DMS53 (cell line): ENCODE data around the gene SLC5A3.
A peak's percentile ranks its signal among the peaks of the same experiment; 100 is the strongest.

Experiments used
- DNase-seq: peaks from one replicate; lab custom pipeline; 2025; lab: John Stamatoyannopoulos, UW

Gene SLC5A3

GRCh38 chr21:34073032-34073748 is at the start of gene SLC5A3, which contains the start of gene MRPS6:
Gene SLC5A3 (plus strand): TSS chr21:34073578. CDS start chr21:34095199, 21,621 bp downstream.
Gene MRPS6 (plus strand): TSS chr21:34073578. CDS start chr21:34073701, 123 bp downstream.
- DNase-seq = peak; percentile 93

- peak; percentile 4 for DNase-seq
Measured at GRCh38 chr21:34023691-34024373, 49.5 kb upstream of the SLC5A3 start.

- no peak for DNase-seq
Measured at GRCh38 chr21:34024374-34024693, 49.0 kb upstream of the SLC5A3 start.

DNA sequence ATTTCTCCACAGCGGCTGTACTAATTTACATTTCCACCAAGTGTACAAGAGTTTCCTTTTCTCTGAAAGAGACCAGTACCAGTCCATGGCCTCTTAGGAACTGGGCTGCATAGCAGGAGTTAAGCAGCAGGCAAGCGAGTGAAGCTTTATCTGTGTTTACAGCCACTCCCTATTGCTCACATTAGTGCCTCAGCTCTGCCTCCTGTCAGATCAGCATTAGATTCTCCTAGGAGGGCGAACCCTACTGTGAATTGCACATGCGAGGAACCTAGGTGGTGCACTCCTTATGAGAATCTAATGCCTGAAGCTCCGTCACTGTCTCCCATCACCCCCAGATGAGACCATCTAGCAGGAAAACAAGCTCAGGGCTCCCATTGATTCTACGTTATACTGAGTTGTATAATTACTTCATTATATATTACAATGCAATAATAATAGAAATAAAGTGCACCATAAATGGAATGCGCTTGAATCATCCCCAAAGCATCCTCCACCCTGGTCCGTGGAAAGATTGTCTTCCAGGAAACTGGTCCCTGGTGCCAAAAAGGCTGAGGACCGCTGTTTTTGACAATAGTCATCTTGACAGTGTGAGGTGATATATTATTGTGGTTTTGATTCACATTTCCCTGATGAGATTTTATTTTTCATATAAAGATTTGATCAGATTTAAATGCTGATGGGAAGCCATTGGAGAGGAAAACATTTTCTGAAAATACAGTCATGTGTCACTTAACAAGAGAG is 45.5 kb upstream of the SLC5A3 start:
- DNase-seq = no peak

- peak; percentile 79 for DNase-seq
Measured at GRCh38 chr21:34029743-34030528, 43.4 kb upstream of the SLC5A3 start.

GRCh38 chr21:34031835-34032370 is 41.5 kb upstream of the SLC5A3 start:
- no peak for DNase-seq

GRCh38 chr21:34034369-34035014 is 38.9 kb upstream of the SLC5A3 start:
- DNase-seq = no peak

DNA sequence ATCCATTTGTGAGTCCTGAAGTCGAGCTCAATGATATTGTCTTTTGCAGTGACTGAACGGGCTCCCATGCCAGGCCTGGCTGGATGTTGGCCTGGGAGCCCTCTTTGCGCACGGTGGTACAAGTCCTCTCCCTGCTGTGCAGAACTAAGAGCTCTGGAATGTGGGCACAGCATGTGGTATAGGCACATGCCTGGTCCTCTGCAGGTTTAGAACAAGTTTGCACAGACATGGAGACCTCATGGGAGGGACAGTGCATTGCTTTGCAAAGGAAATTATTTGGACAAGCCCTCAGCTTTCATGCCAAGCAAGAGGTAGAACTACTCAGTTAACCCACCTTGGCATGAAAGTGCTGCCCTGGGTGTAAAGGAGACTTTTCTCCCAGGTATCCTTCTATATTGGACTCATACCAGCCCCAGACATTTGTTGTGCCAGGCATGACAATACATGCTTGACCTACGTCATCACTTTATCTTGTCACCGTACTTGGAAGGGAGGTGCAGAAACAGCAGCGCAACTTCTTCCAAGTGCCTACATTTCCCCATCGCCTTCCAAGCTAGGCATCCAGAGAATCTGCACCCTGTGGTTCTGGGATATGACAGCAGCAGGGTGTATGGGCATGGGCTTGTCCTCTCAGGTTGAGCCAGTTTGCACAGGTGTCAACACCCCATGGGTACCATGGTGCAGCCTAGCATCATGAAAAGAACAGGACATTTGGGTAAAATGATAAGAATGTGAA is 37.6 kb upstream of the SLC5A3 start:
- DNase-seq = no peak

DNA sequence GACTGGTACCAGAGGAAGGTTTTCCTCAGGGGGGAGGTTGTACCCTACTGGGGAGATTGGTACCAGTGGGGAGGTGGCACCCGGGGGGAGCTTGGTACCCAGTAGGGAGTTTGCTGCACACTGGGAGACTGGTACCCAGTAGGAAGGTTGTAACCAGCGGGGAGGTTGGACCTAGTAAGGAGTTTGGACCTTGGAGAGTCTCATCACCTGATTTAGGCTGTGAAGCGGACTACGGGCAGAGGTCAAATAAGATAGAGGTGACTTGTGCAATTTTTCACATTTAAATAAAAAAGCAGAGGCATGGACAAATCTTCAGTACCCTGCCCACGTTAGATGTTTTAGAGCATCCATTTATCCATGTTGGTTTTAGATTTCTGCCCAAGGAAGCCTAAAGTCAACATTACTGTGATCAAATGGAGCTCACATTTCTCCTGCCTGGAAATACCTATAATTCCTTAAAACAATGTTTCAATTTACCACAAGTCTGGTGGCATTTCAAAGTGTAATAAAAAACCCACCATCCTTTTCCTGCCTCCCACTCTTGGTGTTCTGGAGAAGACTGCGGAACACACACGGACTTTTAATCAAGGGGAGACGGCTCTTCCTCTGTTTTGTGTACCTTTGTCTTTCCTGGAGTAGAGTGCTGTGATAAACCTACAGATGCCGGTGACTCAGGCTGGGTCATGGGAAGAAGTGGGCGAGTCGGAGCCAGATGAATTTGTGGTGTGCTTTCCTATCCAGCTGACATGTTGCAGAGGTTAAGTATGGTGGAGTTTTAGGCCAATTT is 36.2 kb upstream of the SLC5A3 start:
- DNase-seq = peak; percentile 4

- DNase-seq = peak; percentile 3
Measured at GRCh38 chr21:34039678-34040382, 33.5 kb upstream of the SLC5A3 start.

- no peak for DNase-seq
Measured at GRCh38 chr21:34042735-34043134, 30.6 kb upstream of the SLC5A3 start.

GRCh38 chr21:34043333-34043732 is 30.0 kb upstream of the SLC5A3 start:
- no peak for DNase-seq

DNA sequence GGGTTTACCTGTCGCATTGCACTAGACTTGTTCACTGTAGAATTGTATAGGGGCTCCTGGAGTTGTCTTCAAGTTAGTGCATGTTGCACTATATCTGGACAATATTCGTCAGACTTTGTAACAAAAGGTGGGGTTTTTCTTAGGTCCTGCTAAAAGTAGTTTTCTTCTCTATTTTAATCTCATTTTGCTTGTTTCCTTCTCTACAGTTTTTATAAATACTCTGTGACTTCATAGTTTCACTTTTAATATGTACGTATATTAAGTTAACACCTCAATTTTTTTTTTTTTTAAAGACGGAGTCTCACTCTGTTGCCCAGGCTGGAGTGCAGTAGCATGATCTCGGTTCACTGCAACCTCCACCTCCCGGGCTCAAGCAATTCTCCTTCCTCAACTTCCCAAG is 26.5 kb upstream of the SLC5A3 start:
- DNase-seq = no peak

- DNase-seq = no peak
Measured at GRCh38 chr21:34047835-34048234, 25.5 kb upstream of the SLC5A3 start.

GRCh38 chr21:34052171-34052570 is 21.2 kb upstream of the SLC5A3 start:
- no peak for DNase-seq

- DNase-seq = peak; percentile 69
Measured at GRCh38 chr21:34054259-34054658, 19.1 kb upstream of the SLC5A3 start.

- DNase-seq = no peak
Measured at GRCh38 chr21:34055615-34056014, 17.8 kb upstream of the SLC5A3 start.

DNA sequence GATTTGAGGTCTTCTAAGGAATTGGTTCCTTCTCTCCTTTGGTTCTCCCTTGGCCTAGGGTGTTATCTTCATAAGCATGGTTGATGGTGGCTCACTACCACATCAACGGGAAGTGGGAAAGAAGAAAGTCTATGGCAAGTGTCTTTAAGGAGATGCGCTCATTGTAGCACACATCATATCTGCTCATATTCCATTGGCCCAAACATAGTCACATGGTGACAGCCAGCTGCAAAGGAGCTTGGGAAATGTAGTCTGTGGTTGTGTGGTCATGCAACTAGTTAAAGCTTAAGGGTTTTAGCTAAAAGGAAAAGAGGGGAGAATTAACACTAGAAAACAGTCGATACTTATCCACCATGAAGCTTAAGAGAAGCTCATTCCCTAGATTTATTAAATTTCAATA is 11.4 kb upstream of the SLC5A3 start:
- DNase-seq = peak; percentile 15

- DNase-seq = no peak
Measured at GRCh38 chr21:34065027-34065426, 8.4 kb upstream of the SLC5A3 start.
